ENCODE measurements around the gene FOXJ3. TPM values are rescaled to one million over a fixed set of nuclear protein-coding genes. Genes with fewer than 3 reads are reported as not detected.

Gene FOXJ3
- total RNA-seq, 1 donor from 2014 or later: 39.4 TPM

DNA sequence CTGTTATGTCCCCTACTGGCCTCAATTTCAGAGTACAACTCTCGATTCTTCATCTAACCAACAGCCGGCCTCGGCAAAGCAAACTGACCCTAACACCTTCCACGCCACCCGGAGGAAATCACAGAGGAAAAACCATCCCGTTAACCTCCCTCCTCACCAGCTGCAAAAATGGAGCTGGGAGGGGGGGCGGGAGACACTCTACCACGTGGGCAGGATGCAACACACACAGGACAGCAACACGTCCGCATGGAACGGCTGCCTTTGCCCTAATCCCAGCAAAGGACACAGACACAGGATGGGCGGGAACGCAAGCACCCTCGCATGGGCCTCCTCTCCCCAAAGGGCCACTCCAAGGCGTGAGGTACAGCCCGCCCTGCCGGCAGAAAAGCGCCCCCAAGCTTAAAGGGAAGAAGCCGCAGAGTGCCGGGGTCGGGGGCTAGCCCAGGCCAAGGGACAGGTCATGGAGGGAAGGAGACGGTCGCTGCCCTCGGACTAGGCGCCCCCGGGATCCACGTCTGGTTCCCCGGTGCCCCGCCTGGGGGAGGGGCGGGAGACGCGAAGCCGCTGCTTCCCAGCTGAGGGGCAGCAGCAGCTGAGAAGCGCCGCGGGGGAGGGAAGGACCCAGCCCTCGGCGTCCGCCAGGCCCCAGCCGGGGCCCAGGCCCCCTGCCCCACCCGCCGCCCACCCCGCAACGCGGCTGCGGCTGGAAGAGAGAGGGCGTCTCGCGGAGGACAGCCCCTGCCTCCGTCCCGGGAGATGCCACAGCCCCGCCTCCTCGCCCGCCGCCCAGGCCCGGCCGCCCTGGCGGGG is 590 bp downstream of the FOXJ3 start:
- peak; percentile 33 for DNase-seq (ENCODE audit: low spot score)

DNA sequence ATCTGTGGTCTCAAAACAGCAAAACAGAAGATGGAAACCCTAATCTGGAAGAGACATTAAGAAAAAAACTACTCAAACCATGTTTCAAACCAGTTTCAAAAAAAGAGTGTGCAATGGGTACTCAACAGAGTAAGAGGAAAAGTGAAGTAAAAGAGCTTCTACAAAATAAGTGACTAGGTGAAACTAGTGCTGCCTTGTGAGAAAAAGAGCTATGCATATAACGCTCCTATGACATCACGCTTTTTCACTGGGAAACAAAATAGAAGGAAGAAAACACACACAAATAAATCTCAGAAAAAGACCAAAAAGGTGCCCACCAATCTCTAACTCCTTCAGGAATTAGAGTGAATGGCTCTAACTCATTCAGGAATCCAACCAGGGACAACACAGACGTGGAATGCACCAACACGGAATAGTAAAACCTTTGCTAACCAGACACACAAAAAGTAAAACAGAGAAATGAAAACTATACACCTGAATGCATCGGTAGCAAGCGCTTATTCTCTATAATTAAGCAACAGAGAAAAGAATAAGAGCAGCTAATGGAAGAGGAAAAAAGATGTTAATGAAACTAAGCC is 1.3 kb downstream of the FOXJ3 start:
- DNase-seq (ENCODE audit: low spot score): no peak

DNA sequence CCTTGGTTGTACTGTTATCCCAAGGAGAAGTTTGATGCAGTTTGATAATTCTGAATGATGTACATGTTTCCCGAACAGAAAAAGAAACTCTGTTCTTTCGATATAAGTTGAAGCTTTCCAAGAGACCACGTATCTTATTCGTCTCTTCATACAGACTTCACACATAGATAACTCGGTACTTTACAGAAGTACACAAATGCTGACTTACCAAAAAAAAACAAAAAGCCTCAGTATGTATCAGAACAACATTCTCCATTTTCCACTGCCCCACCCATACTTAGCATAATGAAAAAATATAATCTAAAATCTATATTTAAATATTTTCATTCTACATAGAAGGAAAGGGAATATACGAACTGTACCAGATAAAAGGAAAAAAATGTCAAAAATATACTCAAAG is 2.2 kb downstream of the FOXJ3 start:
- DNase-seq (ENCODE audit: low spot score): no peak

DNA sequence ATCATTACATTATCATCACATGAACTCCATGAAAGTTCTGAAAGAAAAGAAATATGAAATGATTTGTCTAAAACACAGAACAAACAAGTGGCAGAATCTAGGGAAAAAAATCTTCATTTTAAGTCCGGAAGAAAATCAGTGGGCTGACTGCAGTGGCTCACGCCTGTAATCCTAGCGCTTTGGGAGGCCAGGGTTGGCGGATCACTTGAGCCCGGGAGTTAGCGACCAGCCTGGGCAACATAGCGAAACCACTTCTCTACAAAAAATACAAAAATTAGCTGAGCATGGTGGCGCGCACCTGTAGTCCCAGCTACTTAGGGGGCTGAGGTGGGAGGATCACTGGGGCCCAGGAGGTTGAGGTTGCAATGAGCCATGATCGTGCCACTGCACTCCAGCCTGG is 4.8 kb downstream of the FOXJ3 start:
- DNase-seq (ENCODE audit: low spot score): no peak

DNA sequence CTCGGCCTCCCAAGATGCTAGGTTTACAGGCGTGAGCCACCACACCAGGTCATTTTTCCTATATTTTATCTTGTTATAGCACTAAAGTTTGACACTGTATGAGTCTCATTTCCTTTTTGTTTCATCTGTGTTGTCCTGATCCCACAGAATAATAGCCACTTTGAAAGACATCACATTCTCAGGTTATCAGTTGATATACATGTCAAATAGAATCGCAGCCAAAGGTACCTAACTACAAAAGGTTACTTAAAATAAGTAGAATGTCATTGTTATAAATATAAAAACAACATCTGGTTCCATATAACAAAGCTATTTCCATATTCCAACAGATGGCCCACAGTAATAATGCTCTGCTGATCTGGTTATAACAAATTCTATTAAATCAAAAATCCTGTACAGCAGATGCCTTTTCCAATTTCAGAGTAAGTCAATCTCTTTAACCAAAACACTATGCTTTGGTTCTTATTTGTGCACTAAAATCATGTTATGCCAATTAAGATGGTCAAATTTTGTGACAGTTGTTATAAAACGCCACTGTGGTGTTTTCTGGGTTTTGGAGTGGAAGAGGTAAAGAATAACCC is 6.0 kb downstream of the FOXJ3 start:
- DNase-seq (ENCODE audit: low spot score): no peak

DNA sequence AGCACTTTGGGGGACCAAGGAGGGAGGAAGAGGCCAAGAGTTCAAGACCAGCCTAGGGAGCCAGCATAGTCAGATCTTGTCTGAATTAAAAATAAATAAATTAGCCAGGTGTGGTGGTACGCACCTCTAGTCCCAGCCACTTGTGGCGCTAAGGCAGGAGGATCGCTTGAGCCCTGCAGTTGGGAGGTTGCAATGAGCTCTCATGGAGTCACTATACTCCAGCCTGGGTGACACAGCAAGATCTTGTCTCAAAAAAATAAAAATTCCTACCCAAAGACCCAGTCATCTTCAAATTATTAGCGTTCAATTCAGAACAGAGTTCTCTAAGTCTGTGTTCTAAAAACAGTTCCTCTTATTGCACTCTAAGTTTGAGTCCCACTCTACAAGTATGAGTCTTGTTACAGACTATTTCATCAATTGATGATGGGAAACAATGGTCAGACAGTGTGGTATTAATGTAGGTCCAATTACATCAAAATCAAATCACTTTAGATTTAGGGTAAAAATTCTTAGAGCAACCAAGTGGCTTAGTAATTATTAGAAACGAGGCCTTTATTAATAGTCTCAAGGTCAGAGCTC is 6.9 kb downstream of the FOXJ3 start:
- no peak for DNase-seq (ENCODE audit: low spot score)

DNA sequence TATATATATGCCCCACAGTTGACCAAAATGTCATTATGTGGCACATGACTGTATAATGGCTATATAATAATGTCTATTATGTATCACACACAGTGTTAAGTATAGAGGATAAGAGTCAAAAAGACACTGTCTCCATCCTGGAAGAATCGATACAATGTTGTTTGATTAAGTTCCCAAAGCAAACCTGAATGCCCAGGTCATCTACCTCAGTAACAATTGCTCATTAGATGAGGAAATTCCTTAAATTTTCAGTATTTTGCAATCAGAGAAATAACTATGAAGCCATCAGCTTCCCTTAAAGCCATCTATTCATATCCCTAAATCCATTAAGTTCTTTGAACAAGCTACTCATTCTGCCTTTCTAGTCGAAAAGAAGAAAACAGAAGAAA is 10.0 kb downstream of the FOXJ3 start:
- DNase-seq (ENCODE audit: low spot score): no peak

DNA sequence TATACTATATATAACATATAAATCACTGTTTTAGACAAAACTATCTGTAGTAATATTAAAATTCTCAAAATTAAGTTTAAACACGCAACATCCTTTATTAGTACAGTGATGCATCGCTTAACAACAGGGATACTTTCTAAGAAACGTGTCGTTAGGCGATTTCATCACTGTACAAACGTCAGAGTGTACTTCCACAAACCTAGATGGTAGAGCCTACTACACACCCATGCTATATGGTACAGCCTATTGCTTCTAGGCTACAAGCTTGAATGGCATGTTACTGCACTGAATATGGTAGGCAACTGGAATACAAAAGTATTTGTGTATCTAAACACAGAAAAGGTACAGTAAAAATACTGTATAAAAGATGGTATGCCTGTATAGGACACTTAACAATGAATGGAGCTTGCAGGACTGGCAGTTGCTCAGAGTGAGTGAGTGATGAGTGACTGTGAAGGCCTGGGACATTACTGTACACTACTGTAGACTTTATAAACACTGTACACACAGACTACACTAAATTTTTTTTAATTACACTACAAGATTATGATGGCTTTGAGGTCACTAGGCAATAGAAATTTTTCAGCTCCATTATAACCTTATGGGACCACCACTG is 10.5 kb downstream of the FOXJ3 start:
- no peak for DNase-seq (ENCODE audit: low spot score)

DNA sequence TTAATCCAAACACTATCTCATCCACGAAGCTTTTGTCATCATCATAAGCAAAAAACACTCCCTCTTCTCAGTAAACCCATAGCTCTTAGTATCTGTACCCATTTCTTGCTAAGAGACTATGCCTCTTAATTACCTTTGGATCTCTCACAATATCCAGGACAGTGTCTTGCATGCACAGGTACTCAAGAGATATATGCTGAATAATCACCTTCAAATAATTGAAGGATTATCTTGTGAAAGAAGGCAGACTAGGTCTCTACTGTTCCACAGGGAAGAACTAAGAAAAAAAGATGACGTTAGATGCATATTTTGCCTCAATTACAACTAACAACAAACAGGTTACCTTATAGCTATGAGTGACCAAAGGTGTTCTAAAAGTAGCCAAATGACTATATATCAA is 11.5 kb downstream of the FOXJ3 start:
- DNase-seq (ENCODE audit: low spot score): no peak

DNA sequence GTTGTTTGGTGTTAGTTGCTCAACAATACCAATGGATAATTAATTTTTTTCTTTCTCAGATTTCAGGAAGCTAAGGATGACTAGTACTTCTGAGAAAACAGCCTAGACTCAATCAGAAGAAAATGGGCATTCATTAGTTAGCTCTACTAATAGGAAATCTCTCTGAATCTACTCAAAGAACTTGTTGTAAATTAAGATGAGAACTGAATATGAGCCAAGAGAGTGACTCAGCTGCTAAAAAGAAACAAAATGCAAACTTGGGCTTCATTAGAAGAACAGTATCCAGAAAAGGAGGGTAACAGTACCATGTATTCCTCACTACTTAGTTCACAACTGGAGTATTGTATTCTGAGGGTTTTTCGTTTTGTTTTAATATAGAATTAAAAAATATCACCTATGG is 12.5 kb downstream of the FOXJ3 start:
- no peak for DNase-seq (ENCODE audit: low spot score)

DNA sequence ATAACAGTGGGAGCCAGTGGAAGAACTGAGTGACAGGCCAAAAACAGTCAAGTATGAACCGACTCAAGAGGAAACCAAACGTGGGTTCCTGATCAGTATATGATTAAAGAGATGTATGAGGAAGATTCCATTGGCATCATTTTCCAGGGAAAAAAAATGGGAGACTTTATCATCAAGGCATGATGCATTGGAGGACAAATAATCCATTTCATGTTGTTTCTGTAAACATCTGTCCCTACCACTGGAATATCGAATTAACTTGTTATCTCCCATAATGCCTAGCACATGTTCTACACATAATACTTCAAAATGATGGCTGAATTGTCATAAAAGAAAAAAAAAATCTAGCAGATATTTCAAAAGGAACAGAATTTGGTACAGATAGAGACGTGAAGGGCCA is 13.3 kb downstream of the FOXJ3 start:
- no peak for DNase-seq (ENCODE audit: low spot score)

DNA sequence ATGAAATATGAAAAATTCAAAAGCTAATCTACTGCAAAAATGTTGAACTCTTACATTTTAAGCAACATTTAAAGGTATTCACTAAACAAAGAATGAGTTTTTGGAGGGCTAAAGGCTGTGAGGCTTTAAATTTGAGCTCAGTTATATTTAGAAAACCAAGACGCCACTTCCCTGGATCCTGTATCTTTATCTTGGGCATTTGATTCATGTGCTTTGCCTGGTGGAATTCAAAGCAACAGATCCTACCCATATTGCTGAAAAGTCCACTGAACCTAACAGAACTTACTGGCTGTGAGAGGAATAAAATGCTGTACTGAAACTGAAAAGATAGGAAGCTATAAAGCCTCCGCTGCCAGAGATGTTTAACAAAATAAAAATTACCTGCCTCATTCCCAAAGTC is 14.3 kb downstream of the FOXJ3 start:
- no peak for DNase-seq (ENCODE audit: low spot score)

DNA sequence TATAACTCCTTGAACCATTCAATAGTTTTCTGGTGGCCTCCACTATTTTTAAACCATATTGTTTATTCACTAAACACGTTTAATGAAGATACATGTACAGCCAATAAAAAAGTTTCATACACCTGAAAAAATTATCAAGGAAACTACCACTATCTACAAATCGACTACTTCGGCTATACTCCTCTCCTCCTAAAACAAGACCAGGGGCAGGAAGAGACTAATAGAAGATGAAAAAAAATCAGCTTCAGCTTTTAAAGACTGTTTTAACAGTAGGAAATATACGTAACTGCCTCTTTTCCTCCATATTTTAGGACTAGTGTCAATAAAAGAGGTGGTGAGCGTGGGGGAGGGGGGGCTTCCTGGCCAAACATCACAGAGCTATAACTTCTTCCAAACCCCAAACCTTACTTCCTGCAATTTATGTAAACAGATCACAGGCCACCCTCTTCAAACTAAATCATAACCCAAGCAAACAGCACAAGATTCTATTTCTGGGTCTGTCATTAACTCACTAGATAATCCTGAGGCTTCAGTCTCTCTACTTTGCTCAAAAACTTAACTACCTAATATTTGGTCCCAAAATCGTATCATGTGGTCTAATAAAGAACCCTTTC is 15.1 kb downstream of the FOXJ3 start:
- no peak for DNase-seq (ENCODE audit: low spot score)

DNA sequence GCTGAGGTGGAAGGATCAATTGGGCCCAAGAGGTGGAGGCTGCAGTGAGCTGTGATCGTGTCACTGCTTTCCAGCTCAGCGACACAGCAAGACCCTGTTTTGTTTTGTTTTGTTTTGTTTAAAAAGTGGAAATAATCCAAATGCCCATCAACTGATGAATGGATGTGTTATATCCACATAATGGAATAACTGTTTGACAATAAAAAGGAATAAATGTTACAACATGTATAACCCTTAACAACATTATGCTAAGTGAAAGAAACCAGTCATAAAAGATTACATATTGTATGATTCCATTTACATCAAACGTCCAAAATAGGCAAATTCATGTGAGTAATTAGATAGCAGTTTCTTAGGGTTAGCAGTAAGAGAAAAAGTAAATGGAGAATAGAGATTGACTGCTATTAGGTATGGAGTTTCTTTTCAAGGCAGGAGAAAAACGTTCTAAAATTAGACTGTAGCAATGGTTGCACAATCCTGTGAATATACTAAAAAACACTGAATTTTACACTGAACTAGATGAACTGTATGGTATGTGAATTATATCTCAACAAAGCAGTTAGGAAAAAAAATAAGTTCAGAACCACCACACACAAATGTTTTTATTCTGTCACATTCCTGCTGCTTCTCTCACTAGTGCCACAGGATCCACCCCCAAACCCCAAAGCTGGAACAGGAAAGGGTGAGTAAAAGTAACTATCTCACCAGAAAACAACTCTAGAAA is 15.7 kb downstream of the FOXJ3 start:
- no peak for DNase-seq (ENCODE audit: low spot score)

DNA sequence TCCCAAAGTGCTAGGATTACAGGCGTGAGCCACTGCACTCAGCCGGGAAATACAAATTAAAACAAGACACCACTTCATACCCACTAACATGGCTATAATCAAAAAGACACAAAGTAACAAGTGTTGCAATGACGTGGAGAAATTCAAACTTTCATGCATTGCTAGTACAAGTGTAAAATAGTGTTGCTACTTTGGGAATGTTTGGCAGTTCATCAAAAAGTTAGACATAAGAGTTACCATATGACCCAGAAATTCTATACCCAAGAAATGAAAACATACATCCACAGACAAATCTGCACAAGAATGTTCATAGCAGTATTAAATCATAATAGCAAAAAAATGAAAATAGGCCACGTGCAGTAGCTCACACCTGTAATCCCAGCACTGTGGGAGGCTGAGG is 16.4 kb downstream of the FOXJ3 start:
- DNase-seq (ENCODE audit: low spot score): no peak

DNA sequence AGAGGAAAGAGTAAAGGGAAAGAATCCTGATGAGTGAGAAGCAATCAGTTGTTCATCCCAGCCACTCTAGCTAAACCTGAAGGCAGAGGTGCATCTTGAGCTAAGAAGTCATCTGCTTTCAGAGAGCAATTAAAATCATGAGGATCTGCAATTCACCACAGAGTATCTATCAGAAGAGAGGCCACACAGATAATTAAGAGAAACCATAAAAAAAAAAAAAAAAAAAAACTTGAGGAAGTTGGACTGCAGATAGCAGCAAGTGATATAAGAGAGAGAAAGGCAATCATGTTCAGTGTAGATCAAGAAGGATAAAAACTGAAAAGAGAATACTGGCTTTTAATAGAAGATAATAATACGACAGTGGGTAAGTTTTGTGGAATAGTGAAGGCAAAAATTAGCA is 17.7 kb downstream of the FOXJ3 start:
- DNase-seq (ENCODE audit: low spot score): no peak

DNA sequence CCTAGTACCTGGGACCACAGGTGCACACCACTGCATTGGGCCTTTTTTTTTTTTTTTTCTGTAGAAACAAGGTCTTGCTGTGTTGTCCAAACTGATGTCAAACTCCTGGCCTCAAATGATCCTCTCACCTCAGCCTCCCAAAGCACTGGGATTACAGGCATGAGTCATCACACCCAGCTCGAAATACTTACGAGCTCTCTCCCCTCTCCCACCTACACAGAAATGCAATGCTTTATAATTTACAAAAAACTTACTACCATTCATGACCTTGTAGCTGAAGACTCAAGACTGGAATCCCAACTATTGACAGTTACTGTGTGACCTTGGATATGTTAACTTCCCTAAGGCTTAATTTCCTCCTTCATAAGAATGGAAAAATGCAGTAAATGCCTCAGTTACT is 18.7 kb downstream of the FOXJ3 start:
- no peak for DNase-seq (ENCODE audit: low spot score)

DNA sequence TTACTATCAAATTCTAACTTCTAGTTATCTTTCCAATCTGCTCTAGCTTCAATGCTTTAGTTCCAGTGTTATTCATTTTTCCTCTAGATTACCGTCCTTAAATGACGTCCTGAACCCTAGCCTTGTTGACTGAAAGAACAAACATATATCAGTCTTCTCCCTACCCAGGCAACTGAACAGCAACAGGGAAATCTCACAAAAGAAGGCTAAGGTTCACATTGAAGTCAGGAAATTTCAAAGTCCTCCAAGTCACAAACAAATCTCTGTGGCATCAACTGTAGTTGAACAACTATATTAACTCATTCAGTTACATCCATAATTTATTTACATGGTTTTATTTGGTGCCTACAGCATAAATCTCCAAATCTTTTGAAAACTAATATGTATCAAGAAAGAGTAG is 19.5 kb downstream of the FOXJ3 start:
- DNase-seq (ENCODE audit: low spot score): no peak

DNA sequence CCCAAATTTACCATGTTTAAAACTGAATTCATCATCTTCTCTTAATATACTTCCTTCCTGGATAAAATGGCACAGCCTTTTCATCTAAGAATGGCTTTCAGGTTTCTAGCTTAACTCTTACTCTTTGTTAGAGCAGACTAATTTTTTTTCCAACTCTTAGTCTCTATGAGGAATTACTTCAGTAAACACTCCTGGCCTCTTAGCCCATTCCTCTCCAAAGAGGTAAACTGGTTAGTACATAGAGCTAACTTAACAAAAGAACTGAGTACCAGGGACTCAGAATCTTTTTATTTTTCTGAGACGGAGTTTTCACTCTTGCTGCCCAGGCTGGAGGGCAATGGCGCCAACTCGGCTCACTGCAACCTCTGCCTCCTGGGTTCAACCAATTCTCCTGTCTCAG is 21.1 kb downstream of the FOXJ3 start:
- DNase-seq (ENCODE audit: low spot score): no peak

DNA sequence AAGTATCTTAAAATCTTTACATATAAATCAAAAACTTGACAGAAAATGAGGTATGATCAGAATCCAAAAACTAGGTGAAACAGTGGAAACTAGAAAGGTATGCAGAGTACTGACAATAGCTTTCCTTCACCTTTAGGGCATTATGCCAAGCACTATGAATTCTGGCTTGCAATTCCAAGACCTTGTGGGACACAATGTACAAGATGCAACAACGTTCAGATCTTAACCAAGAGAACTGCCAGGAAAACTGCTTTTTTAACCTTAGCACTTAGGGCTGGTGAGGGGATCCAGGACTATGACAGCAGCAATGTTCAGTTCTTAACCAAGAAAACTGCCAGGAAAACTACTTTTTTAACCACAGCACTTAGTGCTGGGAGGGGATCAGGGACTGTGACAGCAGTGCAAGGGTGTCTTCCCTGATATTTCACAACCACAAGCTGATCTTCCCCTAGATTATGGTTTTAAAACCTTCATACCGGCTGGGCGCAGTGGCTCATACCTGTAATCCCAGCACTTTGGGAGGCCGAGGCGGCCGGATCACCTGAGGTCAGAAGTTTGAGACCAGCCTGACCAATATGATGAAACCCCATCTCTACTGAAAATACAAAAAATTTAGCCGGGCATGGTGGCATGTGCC is 22.3 kb downstream of the FOXJ3 start:
- DNase-seq (ENCODE audit: low spot score): no peak

DNA sequence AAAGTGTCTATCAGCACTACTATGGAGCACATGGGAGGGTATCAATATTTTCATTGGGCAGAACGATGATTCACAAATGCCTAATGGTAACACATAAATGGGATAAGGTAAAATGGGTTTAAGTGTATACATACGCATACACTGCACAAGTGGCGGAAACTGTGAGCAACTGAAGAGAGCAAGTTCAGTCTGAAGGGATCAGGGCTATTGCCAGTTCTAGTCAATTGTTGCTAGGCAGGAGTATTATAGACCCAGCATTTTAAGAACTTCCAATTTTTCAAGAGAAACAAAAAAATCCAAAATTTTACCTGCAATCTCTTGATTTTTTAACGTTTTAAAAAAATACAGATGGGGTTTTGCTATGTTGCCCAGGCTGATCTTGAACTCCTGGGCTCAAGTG is 23.1 kb downstream of the FOXJ3 start:
- DNase-seq (ENCODE audit: low spot score): no peak

All from mucosa of gallbladder (tissue), 1 donor.